Stomach smooth muscle (tissue), 2 donors: ENCODE data around the gene CPTP.

Source experiments
- H3K27ac ChIP-seq: one replicate; pipeline ENCODE4 v1.7.0; 2013; ENCODE audit warnings: mild to moderate bottlenecking, low read length, inconsistent platforms
- H3K27me3 ChIP-seq, 2 donors: one replicate each; pipeline ENCODE4 v1.7.0; 2013; ENCODE audit warnings: low read length in 2 of 2; ENCODE audit not compliant: insufficient read depth in 2 of 2, control insufficient read depth in 1 of 2
- H3K36me3 ChIP-seq, 2 donors: one replicate each; pipeline ENCODE4 v1.7.0; 2013; ENCODE audit warnings: low read length in 2 of 2; ENCODE audit not compliant: control insufficient read depth in 2 of 2, insufficient read depth in 2 of 2
- H3K4me1 ChIP-seq: one replicate; pipeline ENCODE4 v1.7.0; 2013; ENCODE audit warnings: low read length; ENCODE audit not compliant: control insufficient read depth, insufficient read depth
- H3K4me3 ChIP-seq, 2 donors: one replicate each; pipeline ENCODE4 v1.7.0; 2013; ENCODE audit warnings: low read length in 2 of 2
- H3K9ac ChIP-seq, 2 donors: one replicate each; pipeline ENCODE4 v1.7.0; 2013; ENCODE audit warnings: low read length in 2 of 2, mild to moderate bottlenecking in 1 of 2
- H3K9me3 ChIP-seq, 2 donors: one replicate each; pipeline ENCODE4 v1.7.0; 2013; ENCODE audit warnings: low read length in 2 of 2; ENCODE audit not compliant: control insufficient read depth in 2 of 2
- donor health status: healthy.
- donor health status: Pancreatic carcinoma.

Gene CPTP

DNA sequence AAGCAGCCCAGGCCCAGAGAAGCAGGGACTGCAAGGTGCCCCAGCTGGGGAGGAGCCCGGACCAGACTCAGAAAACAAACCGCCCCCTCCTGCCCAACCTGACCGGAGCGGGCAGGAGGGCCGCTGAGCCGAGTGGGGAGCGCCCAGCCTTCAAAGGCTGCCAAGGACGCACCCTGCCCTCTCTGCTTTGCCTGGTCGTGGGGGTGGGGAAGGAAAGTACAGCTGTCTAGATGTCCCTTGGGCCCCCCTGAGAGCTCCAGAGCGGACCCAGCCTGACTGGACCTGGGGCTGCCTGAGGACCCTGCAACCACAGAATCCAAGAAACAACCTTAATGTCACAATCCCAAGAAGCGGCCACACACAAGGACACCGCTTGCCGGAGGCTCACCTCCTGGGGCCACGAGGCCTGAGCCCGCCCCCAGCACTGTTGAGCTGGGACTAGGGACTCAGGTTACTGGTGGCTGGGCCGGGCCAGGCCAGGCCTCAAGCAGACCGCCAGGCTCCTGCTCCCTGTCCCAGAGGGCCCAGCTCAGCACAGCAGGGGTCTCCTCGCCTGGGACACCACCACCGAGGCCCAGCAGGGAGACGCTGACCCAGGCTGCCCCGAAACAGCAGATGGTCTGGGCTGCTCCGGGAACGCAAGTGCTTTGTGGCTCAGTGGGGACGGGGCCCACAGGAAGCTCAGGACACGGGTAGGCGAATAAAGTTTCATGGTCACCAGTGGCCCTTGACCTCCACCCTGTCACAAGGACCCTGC, 23.2 kb downstream of the CPTP start:
- peak overlapping the region; percentile 81 to 85 for H3K4me3 ChIP-seq
- H3K27ac ChIP-seq, result peak overlapping the region; percentile 31
- H3K27me3 ChIP-seq, result no peaks in the 10 kb centered on the region
- peaks cover 55% of the 10 kb centered on the region for H3K4me1 ChIP-seq
- peak overlapping the region; percentile 72 to 77 for H3K9ac ChIP-seq
- H3K36me3 ChIP-seq, result peaks cover 0 to 2% of the 10 kb centered on the region in 2 donors
- no peaks in the 10 kb centered on the region for H3K9me3 ChIP-seq

DNA sequence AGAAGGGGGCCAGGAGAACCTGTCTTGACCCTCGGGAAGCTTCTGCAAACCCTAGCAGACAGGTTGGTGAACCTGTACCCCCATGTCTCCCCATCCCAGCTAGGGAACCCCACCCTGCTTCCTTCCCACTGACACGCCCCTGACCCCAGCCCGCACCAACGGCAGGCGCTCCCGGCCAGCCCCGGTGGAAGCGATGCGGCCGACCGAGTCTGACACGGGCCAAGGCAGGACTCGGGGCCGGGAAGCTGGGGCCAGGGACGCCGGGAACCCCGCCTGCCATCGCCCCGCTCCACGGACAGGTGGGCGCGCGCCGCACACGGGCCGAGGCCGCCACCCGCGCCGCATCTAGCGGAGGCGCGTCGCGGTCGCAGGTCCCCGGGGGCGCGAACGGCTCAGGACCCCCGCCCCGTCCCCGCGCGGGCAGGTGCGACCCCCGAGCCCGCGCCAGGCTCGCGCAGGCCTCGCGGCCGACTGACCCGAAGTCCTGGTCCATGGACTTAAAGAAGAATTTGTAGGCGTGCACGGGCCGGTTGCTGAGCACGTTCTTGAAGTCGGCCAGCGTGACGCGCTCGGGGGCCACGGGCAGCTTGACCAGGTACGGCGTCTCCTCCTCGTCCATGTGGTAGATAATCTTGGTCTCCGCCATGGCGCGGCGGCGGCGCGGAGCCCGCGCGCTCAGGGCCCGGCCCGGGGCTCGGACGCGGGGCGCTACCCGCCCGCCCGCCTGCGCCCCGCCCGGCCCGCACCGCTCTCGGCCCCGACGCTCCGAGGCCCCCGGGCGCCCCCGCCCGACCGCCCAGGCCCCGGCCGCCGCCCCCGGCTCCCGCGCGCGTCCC, 24.0 kb downstream of the CPTP start:
- no peaks in the 10 kb centered on the region for H3K9me3 ChIP-seq
- peaks cover 0 to 2% of the 10 kb centered on the region in 2 donors for H3K36me3 ChIP-seq
- H3K4me1 ChIP-seq, result peaks cover 63% of the 10 kb centered on the region
- peak overlapping the region; percentile 72 to 77 for H3K9ac ChIP-seq
- H3K27ac ChIP-seq, result peak overlapping the region; percentile 31
- H3K4me3 ChIP-seq, result peak overlapping the region; percentile 81 to 85
- H3K27me3 ChIP-seq, result no peaks in the 10 kb centered on the region

DNA sequence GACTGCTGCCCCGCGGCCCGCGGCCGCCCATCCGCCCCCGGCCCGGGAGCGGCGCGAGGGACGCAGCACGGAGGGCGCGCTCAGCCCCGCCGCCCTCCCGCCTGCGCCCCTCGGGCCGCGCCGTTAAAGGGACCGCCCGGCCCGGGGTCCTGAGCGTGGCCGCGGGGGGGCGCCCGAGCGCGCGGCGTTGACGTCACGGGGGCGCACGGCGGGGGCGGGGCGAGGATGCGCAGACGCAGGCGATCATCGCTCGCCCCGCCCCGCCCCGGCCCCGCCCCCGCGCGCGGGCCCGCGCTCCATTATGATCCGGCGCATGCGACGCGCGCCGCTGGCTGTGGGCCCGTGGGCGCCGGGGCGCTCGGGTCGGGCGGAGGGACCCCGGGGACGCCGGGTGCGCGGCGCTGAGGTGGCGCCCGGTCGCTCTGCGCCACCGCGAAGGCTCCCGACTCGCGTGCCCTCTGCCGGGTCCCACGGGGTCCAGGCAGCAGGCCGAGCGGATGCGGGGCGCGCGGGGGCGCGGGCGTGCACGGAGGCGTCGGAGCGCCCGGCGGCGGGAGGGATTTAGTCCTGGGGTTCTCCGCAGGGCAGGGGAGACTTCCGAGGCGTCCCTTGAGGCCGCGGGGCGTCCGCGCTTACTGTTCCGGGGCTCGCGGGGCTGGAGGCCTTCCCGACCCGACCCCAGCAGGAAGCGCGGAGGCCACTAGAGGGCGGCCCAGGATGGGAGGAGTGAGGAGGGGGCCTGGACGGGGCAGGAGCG, 24.8 kb downstream of the CPTP start, which contains the start of gene DVL1:
Gene DVL1, minus strand, starts transcription at position 163 of the 757 bp plus-strand sequence. CDS start 353 bp downstream, outside the sequence.
- Histone ChIP-seq H3K4me1 (peaks cover 64% of the 10 kb centered on the region), H3K36me3 (peaks cover 0 to 2% of the 10 kb centered on the region in 2 donors), H3K9ac (peak within 1 kb of the TSS; percentile 72 to 77), H3K27ac (peak within 1 kb of the TSS; percentile 46), H3K4me3 (peak within 1 kb of the TSS; percentile 81 to 85), H3K9me3 (no peaks in the 10 kb centered on the region), H3K27me3 (no peaks in the 10 kb centered on the region)

DNA sequence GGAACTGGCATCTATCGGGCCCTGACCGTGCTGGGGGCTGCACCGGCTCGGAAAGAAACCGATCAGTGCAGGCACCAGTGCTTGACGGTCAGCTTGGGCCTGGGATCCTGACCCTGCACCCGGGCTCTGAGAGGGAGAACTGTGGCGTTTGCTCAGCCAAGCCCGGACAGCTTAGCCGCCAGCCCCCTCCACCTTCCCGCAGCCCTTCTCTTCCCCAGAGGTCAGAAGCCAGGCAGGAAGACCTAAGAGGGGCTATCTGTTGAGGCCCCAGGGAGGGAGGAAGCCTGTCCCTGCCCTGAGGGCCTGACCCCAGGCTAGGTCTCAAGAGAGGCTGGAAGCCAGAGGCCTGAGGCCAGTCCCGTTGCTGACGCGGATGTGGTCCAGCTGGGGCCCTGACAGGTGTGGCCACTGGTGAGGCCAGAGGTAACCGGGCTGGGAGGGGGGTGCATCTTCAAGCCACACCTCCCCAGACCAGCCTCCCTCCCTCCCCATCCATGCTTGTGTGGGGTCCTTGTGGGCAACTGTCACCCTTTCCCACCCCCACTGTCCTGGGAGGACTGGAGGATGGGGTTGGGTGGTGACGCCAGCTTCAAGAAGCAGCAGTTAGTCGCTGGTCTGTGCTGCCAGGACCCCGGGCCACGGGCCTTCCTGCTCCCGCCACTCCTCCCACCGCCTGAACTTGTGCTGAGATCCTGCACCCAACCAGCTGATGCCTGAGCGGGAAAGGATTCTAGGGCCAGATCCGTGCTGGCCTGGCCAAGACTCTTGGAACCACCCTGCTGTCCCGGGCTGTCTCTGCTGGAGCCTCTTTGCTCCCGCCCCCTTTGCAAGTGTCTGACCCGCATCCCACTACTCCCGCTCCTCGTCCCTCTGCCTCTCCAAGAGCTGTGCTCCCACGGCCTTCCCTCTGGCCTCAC, 27.2 kb downstream of the CPTP start:
- H3K36me3 ChIP-seq, result peaks cover 0 to 2% of the 10 kb centered on the region in 2 donors
- peak overlapping the region in 1 of 2 donors; percentile 44 for H3K4me3 ChIP-seq
- H3K27me3 ChIP-seq, result no peaks in the 10 kb centered on the region
- H3K9me3 ChIP-seq, result no peaks in the 10 kb centered on the region
- H3K4me1 ChIP-seq, result peaks cover 58% of the 10 kb centered on the region
- H3K9ac ChIP-seq, result peak overlapping the region in 1 of 2 donors; percentile 13
- H3K27ac ChIP-seq, result peak overlapping the region; percentile 37

DNA sequence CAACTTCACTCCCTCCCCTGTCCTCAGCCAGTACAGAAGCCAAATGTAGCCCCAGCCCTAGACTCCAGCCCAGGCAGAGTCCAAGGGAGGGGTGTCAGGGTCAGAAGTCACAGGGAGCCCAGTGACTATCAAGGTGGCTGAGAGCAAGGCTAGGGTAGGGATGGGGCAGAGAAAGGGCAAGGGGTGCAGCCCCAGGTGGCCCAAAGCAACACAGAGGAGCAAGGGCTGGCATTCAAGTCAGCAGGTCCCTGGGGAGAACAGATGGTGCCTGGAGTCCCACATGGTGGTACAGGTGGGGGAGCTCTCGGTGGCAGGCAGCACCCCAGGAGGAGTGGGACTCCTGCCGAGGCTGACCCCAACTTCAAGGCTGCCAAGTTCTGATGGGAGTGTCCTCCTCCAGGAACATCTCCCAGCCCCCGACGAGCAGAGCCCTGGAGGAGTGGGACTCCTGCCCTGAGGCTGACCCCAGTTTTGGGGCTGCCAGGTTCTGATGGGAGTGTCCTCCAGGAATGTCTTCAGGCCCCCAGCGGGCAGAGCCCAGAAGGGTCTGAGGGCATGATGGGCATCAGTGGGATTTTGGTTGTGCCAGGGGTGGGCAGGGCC, 28.3 kb downstream of the CPTP start:
- Histone ChIP-seq H3K4me1 (peaks cover 52% of the 10 kb centered on the region), H3K9me3 (no peaks in the 10 kb centered on the region), H3K9ac (no peak overlapping the region), H3K27ac (peak overlapping the region; percentile 18), H3K27me3 (no peaks in the 10 kb centered on the region), H3K36me3 (peaks cover 0 to 2% of the 10 kb centered on the region in 2 donors), H3K4me3 (peak overlapping the region in 1 of 2 donors; percentile 35)

DNA sequence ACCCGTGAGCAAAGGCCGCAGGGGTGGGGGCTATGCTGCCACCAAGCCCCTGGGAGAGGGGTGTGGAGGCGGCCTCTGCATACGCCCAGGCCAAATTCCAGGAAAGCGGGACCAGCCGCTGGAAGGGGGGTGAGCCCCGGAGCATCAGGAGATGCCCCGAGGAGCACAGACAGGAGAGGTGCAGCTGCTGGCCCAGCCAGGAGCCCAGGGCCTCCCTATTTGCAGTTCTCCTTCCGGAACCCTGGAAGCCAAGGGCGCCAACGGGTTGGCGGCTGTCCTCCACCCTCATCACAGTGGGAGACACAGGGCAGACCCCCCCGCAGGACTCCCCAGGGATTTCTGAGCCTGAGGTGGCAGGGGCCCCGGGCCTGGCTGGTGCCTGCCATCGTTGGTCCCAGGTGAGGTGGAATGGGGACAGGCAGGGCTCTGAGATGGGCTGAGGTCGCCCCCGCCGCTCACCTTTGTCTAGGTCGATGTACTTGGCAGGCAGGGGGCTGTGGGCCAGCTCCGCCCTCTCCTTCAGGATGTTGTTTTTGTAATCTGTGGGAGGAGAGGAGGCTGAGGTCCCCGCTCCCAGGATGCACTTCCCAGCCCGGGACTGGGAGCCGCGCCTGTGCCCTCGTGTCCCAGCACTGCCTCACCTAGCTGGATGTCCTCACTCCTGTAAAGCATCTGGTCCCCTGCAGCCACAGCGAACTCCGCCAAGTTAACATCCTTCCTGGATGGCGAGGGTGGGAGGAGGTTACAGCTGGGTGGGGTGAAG, 29.0 kb downstream of the CPTP start:
- H3K9me3 ChIP-seq, result no peaks in the 10 kb centered on the region
- H3K9ac ChIP-seq, result no peak overlapping the region
- peak overlapping the region; percentile 18 for H3K27ac ChIP-seq
- H3K36me3 ChIP-seq, result peaks cover 0 to 2% of the 10 kb centered on the region in 2 donors
- H3K4me3 ChIP-seq, result no peak overlapping the region
- peaks cover 49% of the 10 kb centered on the region for H3K4me1 ChIP-seq
- no peaks in the 10 kb centered on the region for H3K27me3 ChIP-seq

DNA sequence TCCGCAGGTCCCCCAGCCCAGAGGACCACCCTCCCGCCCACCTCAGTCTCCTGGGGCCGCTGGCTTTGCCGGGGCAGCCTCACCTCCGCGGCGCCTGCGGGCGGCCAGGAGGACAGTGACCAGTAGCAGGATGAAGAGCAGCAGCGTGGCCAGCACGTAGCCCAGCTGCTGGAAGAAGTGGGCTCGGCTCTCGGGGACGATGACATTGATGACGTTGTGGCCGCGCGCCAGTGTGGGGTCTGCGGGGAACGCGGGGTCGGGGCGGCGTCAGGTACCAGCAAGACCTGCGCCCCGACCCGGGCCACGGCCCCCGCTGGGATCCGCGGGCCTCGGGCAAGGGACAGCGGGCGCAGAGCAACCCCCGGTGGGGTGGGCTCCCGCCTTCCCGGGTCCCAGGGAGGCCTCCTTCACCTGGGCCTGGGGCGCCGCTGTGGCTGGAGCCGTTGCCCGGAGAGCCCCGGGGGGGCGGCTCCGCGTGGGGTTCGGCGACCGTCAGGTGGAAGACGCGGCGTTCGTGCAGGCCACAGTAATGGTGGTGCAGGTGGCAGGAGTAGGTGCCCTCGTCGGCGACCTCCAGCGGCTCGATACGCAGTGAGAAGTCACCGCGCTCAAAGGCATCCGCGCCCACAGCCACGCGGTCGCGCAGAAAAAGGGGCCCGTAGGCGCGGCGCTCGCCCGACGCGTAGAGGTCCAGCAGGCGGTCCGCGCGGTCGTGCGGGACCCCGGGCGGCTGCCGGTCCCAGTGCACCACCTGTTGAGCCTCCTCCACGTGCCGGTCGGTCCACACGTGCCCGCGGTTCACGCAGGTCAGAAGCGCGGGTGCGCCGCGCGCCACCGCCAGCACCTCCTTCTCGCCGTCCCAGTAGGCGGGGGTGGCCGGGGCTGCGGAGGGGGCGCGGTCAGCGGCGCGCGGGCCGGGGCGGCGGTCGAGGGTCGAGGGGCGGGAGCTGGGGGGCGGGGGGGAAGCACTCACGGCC, 30.0 kb downstream of the CPTP start:
- H3K4me3 ChIP-seq, result no peak overlapping the region
- H3K27me3 ChIP-seq, result no peaks in the 10 kb centered on the region
- no peak overlapping the region for H3K27ac ChIP-seq

DNA sequence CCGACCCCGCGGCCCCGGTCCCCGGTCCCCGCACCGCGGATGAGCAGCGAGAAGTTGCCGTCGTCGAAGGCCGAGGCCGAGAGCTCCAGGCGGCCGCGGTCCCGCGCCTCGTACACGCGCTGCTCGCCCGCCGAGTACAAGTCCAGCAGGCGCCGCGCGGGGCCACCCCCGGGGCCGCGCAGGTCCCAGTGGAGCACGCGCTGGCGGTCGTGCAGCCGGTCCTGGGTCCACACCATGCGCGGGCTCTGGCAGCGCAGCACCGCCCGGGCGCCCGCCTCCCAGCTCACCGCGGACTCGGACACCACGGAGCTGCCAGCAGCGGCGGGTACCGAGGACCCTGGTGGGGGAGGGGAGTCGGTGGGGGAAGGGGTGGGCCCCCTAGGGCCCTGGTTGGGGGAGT, 30.8 kb downstream of the CPTP start:
- peak overlapping the region in 1 of 2 donors; percentile 49 for H3K4me3 ChIP-seq
- H3K9ac ChIP-seq, result no peak overlapping the region
- H3K9me3 ChIP-seq, result no peaks in the 10 kb centered on the region
- no peaks in the 10 kb centered on the region for H3K27me3 ChIP-seq
- H3K36me3 ChIP-seq, result peaks cover 0 to 2% of the 10 kb centered on the region in 2 donors
- H3K4me1 ChIP-seq, result peaks cover 62% of the 10 kb centered on the region
- no peak overlapping the region for H3K27ac ChIP-seq

More for the DNA sequence above, 30.0 kb downstream of the CPTP start:
- peaks cover 0 to 2% of the 10 kb centered on the region in 2 donors for H3K36me3 ChIP-seq
- H3K9me3 ChIP-seq, result no peaks in the 10 kb centered on the region
- H3K4me1 ChIP-seq, result peaks cover 55% of the 10 kb centered on the region
- H3K9ac ChIP-seq, result no peak overlapping the region
